Measurements from ENCODE around the gene NUB1.

- TF ChIP-seq POLR2A (IDR thresholded peaks at IDR 0.05) (no peak), CTCF (IDR thresholded peaks at IDR 0.05) (no peak)
These were observed 44.2 kb downstream of the NUB1 start for GRCh38 chr7:151385626-151386300.
